ENCODE measurements around the gene DLGAP1. TPM values are rescaled to one million over a fixed set of nuclear protein-coding genes. Genes with fewer than 3 reads are reported as not detected.

Gene DLGAP1
- total and polyA plus RNA-seq, 2 of the 4 experiments (the other 2 are of a cell fraction), result under 0.01 to 0.09 TPM

GRCh38 chr18:4102901-4103300 is 352.2 kb downstream of the DLGAP1 start:
- H3K4me2 ChIP-seq (ENCODE audit: low read depth, low read length), result no peak overlapping the region
- no peak overlapping the region for H3K56ac ChIP-seq (ENCODE audit: extremely low read depth, insufficient read depth, low read length)
- ATAC-seq (ENCODE audit: low read depth) (no peak), DNase-seq (no peak)
- no peak overlapping the region for H4K8ac ChIP-seq (ENCODE audit: low read depth in 2 of 2, low read length in 2 of 2)
- no peak overlapping the region for H3K27ac ChIP-seq (ENCODE audit: insufficient read depth, low read length)
- no peaks in the 10 kb centered on the region for H3K36me3 ChIP-seq (ENCODE audit: control insufficient read depth, insufficient read depth, low read length)
- no peak overlapping the region for H2AK9ac ChIP-seq (replicated peaks; ENCODE audit: low read depth, low read length, poor library complexity)
- no peak overlapping the region for H3K4ac ChIP-seq (ENCODE audit: low read depth, low read length)
- ChIA-PET CTCF (interaction anchor here (0.6 to 0.9 kb wide), 2 partner anchors 12 to 36 kb away, joined by 3 read pairs; no protein-coding TSS in a partner anchor), POLR2A (ENCODE audit: unreplicated experiment) (interaction anchor here (0.5 kb wide), 1 partner anchor 791 kb away, joined by 5 read pairs; no protein-coding TSS in a partner anchor)
- H3K4me3 ChIP-seq (ENCODE audit: insufficient read depth, low read depth, low read length), result no peak overlapping the region
- intact Hi-C loops (cut with micrococcal nuclease) (no loop called here), dilution Hi-C loops (cut with HindIII; ENCODE audit: low sequenced_read_pairs, unreplicated experiment) (no loop called here), in situ Hi-C loops (cut with MboI; ENCODE audit: low sequenced_read_pairs) (no loop called here)
- H2BK5ac ChIP-seq (ENCODE audit: low read depth, low read length, poor library complexity, severe bottlenecking), result no peak overlapping the region
- H2BK120ac ChIP-seq (ENCODE audit: low read depth, low read length), result no peak overlapping the region
- no peaks in the 10 kb centered on the region for H3K4me1 ChIP-seq (ENCODE audit: control insufficient read depth, insufficient read depth, low read length)
- no TSS peak for BruUV-seq (replicated peaks)
- no peak overlapping the region for H2AFZ ChIP-seq (replicated peaks; ENCODE audit: low read length, poor library complexity)
- no peaks in the 10 kb centered on the region for H3K9me3 ChIP-seq (ENCODE audit: control insufficient read depth, insufficient read depth, low read length)
- H4K91ac ChIP-seq (ENCODE audit: insufficient read depth, low read depth, low read length), result no peak overlapping the region
- no peak for TF ChIP-seq RCOR1 (IDR thresholded peaks at IDR 0.05; ENCODE audit: insufficient replicate concordance, low read length)
- TF ChIP-seq SMC3 (IDR thresholded peaks at IDR 0.05; ENCODE audit: low read depth, low read length), result no peak
- TF ChIP-seq, protein P1, sequence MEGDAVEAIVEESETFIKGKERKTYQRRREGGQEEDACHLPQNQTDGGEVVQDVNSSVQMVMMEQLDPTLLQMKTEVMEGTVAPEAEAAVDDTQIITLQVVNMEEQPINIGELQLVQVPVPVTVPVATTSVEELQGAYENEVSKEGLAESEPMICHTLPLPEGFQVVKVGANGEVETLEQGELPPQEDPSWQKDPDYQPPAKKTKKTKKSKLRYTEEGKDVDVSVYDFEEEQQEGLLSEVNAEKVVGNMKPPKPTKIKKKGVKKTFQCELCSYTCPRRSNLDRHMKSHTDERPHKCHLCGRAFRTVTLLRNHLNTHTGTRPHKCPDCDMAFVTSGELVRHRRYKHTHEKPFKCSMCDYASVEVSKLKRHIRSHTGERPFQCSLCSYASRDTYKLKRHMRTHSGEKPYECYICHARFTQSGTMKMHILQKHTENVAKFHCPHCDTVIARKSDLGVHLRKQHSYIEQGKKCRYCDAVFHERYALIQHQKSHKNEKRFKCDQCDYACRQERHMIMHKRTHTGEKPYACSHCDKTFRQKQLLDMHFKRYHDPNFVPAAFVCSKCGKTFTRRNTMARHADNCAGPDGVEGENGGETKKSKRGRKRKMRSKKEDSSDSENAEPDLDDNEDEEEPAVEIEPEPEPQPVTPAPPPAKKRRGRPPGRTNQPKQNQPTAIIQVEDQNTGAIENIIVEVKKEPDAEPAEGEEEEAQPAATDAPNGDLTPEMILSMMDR (conservative IDR thresholded peaks at IDR 0.05; ENCODE audit: low read depth, low read length), result no peak
- TF ChIP-seq MXI1 (IDR thresholded peaks at IDR 0.05; ENCODE audit: borderline replicate concordance, low read depth, low read length), result no peak
- no peak for TF ChIP-seq POLR2A (IDR thresholded peaks at IDR 0.05; ENCODE audit: low read depth, low read length)
- TF ChIP-seq MAZ (IDR thresholded peaks at IDR 0.05; ENCODE audit: borderline replicate concordance, low read depth, low read length), result no peak
- TF ChIP-seq RFX5 (IDR thresholded peaks at IDR 0.05; ENCODE audit: low read depth, low read length), result no peak
- TF ChIP-seq FOS (IDR thresholded peaks at IDR 0.05; ENCODE audit: low read depth, low read length), result no peak
- TF ChIP-seq CHD1 (IDR thresholded peaks at IDR 0.05; ENCODE audit: low read depth, low read length), result no peak
- TF ChIP-seq ELK1 (IDR thresholded peaks at IDR 0.05; ENCODE audit: borderline replicate concordance, low read depth, low read length), result no peak
- TF ChIP-seq CEBPB (IDR thresholded peaks at IDR 0.05; ENCODE audit: low read depth, low read length), result no peak
- TF ChIP-seq, protein P2, sequence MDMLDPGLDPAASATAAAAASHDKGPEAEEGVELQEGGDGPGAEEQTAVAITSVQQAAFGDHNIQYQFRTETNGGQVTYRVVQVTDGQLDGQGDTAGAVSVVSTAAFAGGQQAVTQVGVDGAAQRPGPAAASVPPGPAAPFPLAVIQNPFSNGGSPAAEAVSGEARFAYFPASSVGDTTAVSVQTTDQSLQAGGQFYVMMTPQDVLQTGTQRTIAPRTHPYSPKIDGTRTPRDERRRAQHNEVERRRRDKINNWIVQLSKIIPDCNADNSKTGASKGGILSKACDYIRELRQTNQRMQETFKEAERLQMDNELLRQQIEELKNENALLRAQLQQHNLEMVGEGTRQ (IDR thresholded peaks at IDR 0.05; ENCODE audit: low read depth, low read length), result no peak
- TF ChIP-seq RAD21 (IDR thresholded peaks at IDR 0.05; ENCODE audit: low read length), result no peak
- no peak for TF ChIP-seq MAFK (IDR thresholded peaks at IDR 0.05; ENCODE audit: low read depth, low read length)
- TF ChIP-seq NFE2L2 (IDR thresholded peaks at IDR 0.05; ENCODE audit: low read depth, low read length), result no peak
- no peak for TF ChIP-seq BHLHE40 (IDR thresholded peaks at IDR 0.05; ENCODE audit: low read depth, low read length)
- no peak overlapping the region for H2BK15ac ChIP-seq (ENCODE audit: low read depth, low read length)
- no peak overlapping the region for H3K14ac ChIP-seq (replicated peaks; ENCODE audit: low read depth, low read length)
- no peaks in the 10 kb centered on the region; the same call in 1 of the 2 replicates for H3K9me1 ChIP-seq (ENCODE audit: insufficient read depth, low read length)
- H2AK5ac ChIP-seq (ENCODE audit: low read depth, low read length), result no peak overlapping the region
- no peak overlapping the region for H3K9ac ChIP-seq (ENCODE audit: low read depth, low read length)
- no peaks in the 10 kb centered on the region for H4K20me1 ChIP-seq (ENCODE audit: insufficient read depth, low read length)
- WGBS, 2 experiments (ENCODE audit: extremely low coverage in 2 of 2, insufficient read length in 1 of 2), result no CpG with 5 or more reads among the region's 1 CpG
- no peaks in the 10 kb centered on the region for H3K79me1 ChIP-seq (ENCODE audit: low read depth in 1 of 2, low read length in 2 of 2)
- no peak overlapping the region for H2BK20ac ChIP-seq (ENCODE audit: low read depth, low read length)
- no peak overlapping the region for H3K23ac ChIP-seq (ENCODE audit: low read depth, low read length)
- no peak overlapping the region for H3K18ac ChIP-seq (ENCODE audit: low read depth, low read length)
- H3K27me3 ChIP-seq (ENCODE audit: control insufficient read depth, insufficient read depth, low read length), result no peaks in the 10 kb centered on the region
- H4K5ac ChIP-seq (ENCODE audit: low read depth, low read length), result no peak overlapping the region
